ENCODE measurements around the gene ZNF568.

The ZNF568 gene

DNA sequence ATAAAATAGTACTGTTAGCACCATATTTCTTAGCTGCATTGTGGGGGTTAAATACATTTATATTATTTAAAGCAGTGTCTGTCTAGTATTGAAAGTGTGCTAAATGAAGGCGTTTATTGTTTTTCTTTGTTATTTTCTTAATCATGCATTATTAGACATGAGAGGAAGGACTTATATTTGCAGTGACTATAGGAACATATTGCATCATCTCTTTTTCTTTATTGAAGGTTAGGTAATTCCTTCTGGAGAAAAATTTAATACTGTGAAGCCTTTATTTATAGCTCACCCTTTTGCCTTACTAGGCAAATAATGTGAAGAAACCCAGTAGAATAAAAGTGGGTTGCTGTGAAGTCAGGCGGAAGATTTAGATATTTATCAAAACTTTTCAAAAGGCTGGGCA, 83.2 kb downstream of the ZNF568 start:
- no peak for DNase-seq

DNA sequence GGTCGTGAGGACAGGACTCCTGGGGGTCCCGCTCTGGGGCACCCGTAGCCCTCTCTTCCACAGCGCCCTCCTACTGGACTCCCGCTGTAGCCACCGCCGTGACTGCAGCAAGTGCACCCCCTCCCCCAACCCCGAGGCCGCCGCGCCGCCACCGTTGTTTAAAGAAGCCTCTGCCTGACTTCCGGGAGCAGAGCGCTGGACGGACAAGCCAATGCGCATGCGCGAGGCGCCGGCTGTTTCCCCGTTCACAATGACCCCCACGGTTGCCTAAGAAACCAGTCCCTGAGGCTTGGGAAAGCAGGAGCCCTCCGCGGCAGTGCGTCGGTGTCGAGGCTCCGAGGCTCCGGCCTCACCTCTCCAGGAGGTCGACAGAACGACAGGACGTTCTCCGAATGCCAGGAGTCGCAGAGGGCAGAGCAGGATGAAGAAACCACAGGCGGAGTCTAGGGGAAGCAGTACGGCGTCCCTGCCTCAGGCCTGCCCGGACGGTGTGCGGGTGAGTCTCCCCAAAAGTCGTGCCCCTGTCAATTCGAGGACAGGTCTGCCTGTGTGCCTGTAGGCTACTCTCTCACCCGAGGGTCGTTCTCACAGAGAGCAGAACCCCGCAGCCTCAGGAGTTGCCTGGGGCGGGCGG, 91.6 kb downstream of the ZNF568 start:
- DNase-seq = peak; percentile 45

DNA sequence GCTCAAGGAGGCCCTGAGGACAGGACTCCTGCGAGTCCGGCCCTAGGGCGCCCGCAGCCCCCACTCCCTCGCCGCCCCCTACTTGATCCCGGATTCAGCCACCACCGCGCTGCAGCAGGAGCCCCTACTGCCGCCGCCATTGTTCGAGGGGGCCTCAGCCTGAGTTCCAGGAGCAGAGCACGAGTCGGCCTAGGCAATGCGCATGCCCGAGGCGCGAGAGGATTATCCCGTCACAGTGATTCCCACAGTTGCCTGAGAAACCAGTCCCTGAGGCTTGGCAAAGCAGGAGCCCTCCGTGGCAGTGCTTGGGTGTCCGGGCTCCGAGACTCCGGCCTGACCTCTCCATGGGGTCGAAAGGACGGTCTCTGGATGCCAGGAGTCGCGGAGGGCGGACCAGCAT, 93.7 kb downstream of the ZNF568 start:
- no peak for DNase-seq

DNA sequence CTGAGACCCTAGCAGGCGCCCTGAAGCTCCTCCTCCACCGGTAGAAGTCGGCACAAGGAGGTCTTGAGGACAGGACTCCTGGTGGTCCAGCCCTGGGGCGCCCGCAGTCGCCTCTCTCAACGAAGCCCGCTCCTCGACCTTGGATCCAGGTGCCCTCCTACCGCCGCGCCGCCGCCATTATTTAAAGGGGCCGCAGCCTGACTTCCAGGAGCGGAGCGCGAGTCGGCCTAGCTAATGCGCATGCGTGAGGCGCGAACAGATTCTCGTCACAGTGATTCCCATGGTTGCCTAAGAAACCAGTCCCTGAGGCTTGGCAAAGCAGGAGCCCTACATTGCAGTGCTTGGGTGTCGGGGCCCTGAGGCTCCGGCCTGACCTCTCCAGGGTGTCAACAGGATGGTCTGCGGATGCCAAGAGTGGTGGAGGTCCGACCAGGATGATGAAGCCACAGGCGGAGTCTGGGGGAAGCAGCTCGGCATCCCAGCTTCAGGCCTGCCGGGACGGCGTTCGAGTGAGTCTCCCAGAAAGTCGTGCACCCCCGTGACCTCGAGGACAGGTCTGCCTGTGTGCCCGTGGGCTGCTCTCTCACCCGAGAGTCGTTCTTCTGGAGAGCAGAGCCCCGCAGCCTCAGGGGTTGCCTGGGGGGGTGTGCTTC, 96.1 kb downstream of the ZNF568 start:
- no peak for DNase-seq

DNA sequence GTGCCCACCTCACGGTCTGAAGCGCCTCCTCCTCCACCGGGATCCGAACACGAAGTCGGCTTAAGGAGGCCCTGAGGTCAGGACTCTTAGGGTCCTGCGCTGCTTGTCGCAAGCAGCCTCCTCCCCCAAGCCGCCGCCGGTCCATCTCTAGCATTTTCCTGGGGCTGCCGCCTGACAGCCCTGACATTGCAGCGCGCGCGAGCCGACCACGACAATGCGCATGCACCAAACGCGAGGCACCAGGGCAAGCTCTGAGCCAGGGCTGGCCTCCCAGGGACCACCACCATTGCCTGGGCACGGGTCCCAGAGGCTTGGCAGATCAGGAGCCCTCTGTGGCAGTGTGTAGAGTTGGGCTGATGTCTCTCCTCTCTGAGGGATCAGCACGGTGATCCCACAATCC, 98.3 kb downstream of the ZNF568 start:
- no peak for DNase-seq

DNA sequence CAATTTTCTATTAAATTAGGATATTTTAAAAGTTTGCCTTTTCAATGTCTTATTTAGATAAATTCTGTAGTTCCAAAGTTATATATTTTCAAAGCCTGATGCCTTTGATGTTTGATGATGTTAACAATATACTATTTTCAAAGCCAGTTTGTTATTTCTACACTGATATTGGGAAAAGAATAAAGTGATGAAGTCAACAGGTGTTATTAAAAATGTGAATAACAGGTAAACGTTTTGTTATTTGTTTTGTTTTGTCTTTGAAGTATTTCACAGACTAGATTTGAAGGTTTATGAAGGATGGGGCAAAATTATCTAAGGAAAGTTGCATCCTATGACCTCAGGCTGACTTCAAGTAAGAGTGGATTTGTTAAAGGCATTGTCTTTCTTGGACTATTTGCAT, 129.0 kb downstream of the ZNF568 start:
- no peak for DNase-seq

Measured in fibroblast of skin of abdomen (primary cell).